Endothelial cell of umbilical vein (primary cell): ENCODE measurements around the gene AKNA. TPM values are rescaled to one million over a fixed set of nuclear protein-coding genes. Genes with fewer than 3 reads are reported as not detected.

ENCODE experiments used
- BruUV-seq: library from RNA; stranded (reverse); fragments of 400-500 nt; replicated peaks from 2 replicates; lab custom pipeline; 2021; lab: Mats Ljungman, UMichigan
- CTCF ChIA-PET: fragments of 300-600, 350-600 bp; sonication (Branson Sonifier 250); formaldehyde crosslinking; loops from one replicate; lab custom pipeline; 2021; ENCODE audit warnings: antibody characterized with exemption, inconsistent platforms; lab: Charles Lee
- POLR2A ChIA-PET: fragments of 300-600, 350-600 bp; sonication (Branson Sonifier 250); formaldehyde crosslinking; loops from one replicate; lab custom pipeline; 2021; ENCODE audit warnings: antibody characterized with exemption, inconsistent platforms; lab: Charles Lee
- DNase-seq: peaks from one replicate; pipeline ENCODE4 v3.0.0-alpha.2; 2011; ENCODE audit warnings: low read depth, low spot score
- FAIRE-seq: peaks from 2 replicates; lab custom pipeline; 2011; peaks lifted over from hg19 to GRCh38; lab: Jason Lieb, UNC
- H2AFZ ChIP-seq: 2 replicates; pipeline ENCODE4 v1.6.0; 2012; ENCODE audit warnings: low read depth, low read length, control low read depth, inconsistent platforms
- H3K27ac ChIP-seq: 2 replicates; pipeline ENCODE4 v1.5.1; 2011; ENCODE audit warnings: low read depth, mild to moderate bottlenecking, control low read depth, low read length, moderate library complexity; ENCODE audit not compliant: insufficient read depth
- H3K27me3 ChIP-seq, 2 experiments: 2 replicates each; pipeline versions ENCODE4 v1.6.0 to v1.6.1; 2011; ENCODE audit warnings: low read length in 2 of 2, mixed read lengths in 1 of 2; ENCODE audit not compliant: control insufficient read depth in 2 of 2, insufficient read depth in 2 of 2
- H3K36me3 ChIP-seq, 2 experiments: 2 replicates in 1 of 2; 3 replicates in 1 of 2; pipeline ENCODE4 v1.5.1; 2011; ENCODE audit warnings: low read length in 2 of 2, mild to moderate bottlenecking in 1 of 2, moderate library complexity in 1 of 2; ENCODE audit not compliant: control insufficient read depth in 2 of 2, insufficient read depth in 2 of 2; ENCODE audit errors: extremely low read depth in 1 of 2
- H3K4me1 ChIP-seq: 3 replicates; pipeline ENCODE4 v1.5.1; 2011; ENCODE audit warnings: mild to moderate bottlenecking, low read length; ENCODE audit not compliant: control insufficient read depth, insufficient read depth; ENCODE audit errors: extremely low read depth
- H3K4me2 ChIP-seq: 2 replicates; pipeline ENCODE4 v1.6.1; 2011; ENCODE audit warnings: low read length, control low read depth, mixed read lengths; ENCODE audit not compliant: insufficient read depth
- H3K4me3 ChIP-seq, 3 experiments: fragments of 200-600 bp in 1 of 3; sonication (generic), shearing (Covaris generic) in 1 of 3; replicated peaks in 1 of 3; 2 replicates each; pipeline ENCODE4 v1.5.1; 2011 to 2016; ENCODE audit warnings: control low read depth in 3 of 3, low read length in 3 of 3, mild to moderate bottlenecking in 2 of 3, inconsistent platforms in 1 of 3, low read depth in 1 of 3, moderate library complexity in 1 of 3; ENCODE audit not compliant: insufficient read depth in 1 of 3
- H3K79me2 ChIP-seq: 2 replicates; pipeline ENCODE4 v1.6.0; 2012; ENCODE audit warnings: low read length, inconsistent platforms; ENCODE audit not compliant: control insufficient read depth, insufficient read depth
- H3K9ac ChIP-seq: replicated peaks from 2 replicates; pipeline ENCODE3; 2011; ENCODE audit warnings: low read length, control low read depth; ENCODE audit not compliant: insufficient read depth; ENCODE audit errors: extremely low read depth
- H3K9me1 ChIP-seq: replicated peaks from 3 replicates; pipeline ENCODE4 v1.6.0; 2011; ENCODE audit warnings: mild to moderate bottlenecking, low read length; ENCODE audit not compliant: control insufficient read depth, insufficient read depth; ENCODE audit errors: extremely low read depth
- H3K9me3 ChIP-seq: replicated peaks from 2 replicates; pipeline ENCODE4 v1.5.1; 2012; ENCODE audit warnings: low read length, inconsistent platforms; ENCODE audit not compliant: control insufficient read depth, insufficient read depth
- H4K20me1 ChIP-seq: replicated peaks from 2 replicates; pipeline ENCODE3; 2011; ENCODE audit warnings: mild to moderate bottlenecking, low read length; ENCODE audit not compliant: control insufficient read depth, insufficient read depth; ENCODE audit errors: extremely low read depth
- CTCF ChIP-seq, 2 donors: IDR thresholded peaks; 1 replicate in 1 of 2; 2 replicates in 1 of 2; pipeline ENCODE4 v1.5.1; 2011; ENCODE audit warnings: low read length in 2 of 2, mild to moderate bottlenecking in 2 of 2, moderate library complexity in 2 of 2, control low read depth in 1 of 2, inconsistent platforms in 1 of 2, low read depth in 1 of 2; ENCODE audit not compliant: insufficient read depth in 1 of 2; ENCODE audit errors: extremely low read depth in 1 of 2
- EZH2 ChIP-seq: IDR thresholded peaks from 2 replicates; pipeline ENCODE4 v1.6.1; 2012; ENCODE audit warnings: borderline replicate concordance, low read depth, mild to moderate bottlenecking, moderate library complexity, low read length, inconsistent platforms; ENCODE audit not compliant: severe bottlenecking
- FOS ChIP-seq: IDR thresholded peaks from 2 replicates; pipeline ENCODE4 v1.6.1; 2011; ENCODE audit warnings: mild to moderate bottlenecking, low read length, moderate library complexity, borderline replicate concordance; ENCODE audit not compliant: insufficient read depth
- GATA2 ChIP-seq: IDR thresholded peaks from 2 replicates; pipeline ENCODE4 v1.7.0; 2011; ENCODE audit warnings: low read depth, mild to moderate bottlenecking, moderate library complexity, mixed read lengths, low read length; ENCODE audit not compliant: insufficient read length, insufficient read depth
- JUN ChIP-seq: IDR thresholded peaks from 2 replicates; pipeline ENCODE4 v1.6.1; 2011; ENCODE audit warnings: borderline replicate concordance, low read depth; ENCODE audit not compliant: insufficient read length, insufficient read depth
- MYC ChIP-seq: IDR thresholded peaks from one replicate; pipeline ENCODE4 v1.6.1; 2011; ENCODE audit warnings: mild to moderate bottlenecking, low read depth, low read length
- POLR2A ChIP-seq: IDR thresholded peaks from 2 replicates; pipeline ENCODE4 v1.6.1; 2012; ENCODE audit warnings: low read depth, mild to moderate bottlenecking, control low read depth, low read length
- POLR2AphosphoS5 ChIP-seq: IDR thresholded peaks from 2 replicates; pipeline ENCODE4 v1.6.1; 2012; ENCODE audit warnings: low read depth, mild to moderate bottlenecking, control low read depth, low read length, moderate library complexity; ENCODE audit not compliant: insufficient read depth
- dilution Hi-C: fragments of 300-500 bp; cut with MboI; formaldehyde crosslinking; loops from one replicate; pipeline ENCODE4 v1.15.0; 2019; ENCODE audit warnings: low sequenced_read_pairs; ENCODE audit not compliant: extremely low pct_ligation_motif_present
- intact Hi-C: fragments of 100-400 bp; cut with micrococcal nuclease; formaldehyde crosslinking; loops from one replicate; pipeline ENCODE4 v1.10.0; 2022
- polyA plus RNA-seq, 4 experiments: library from polyadenylated mRNA; depleted of rRNA in 3 of 4; stranded (reverse) in 3 of 4; unstranded in 1 of 4; fragments of >200 nt; gene quantifications; 2 replicates each; pipeline versions ENCODE4 v1.2.1 to v1.2.3, GENCODE V29; 2011 to 2012; ENCODE audit warnings: missing spikeins in 1 of 4
- total RNA-seq: library from RNA; stranded (reverse); gene quantifications from 2 replicates; pipeline ENCODE4 v1.2.3, GENCODE V29; 2021
- TF ChIP-seq, protein P1 (sequence below): IDR thresholded peaks from 2 replicates; pipeline ENCODE4 v1.6.1; 2011; ENCODE audit not compliant: insufficient read depth, insufficient read length

AKNA gene
- total and polyA plus RNA-seq, 2 donors (not counting 3 experiments of a cell fraction or from before 2014, with no cell fraction given): 11.3 to 22.4 TPM

GRCh38 chr9:114307899-114308267 is 79.9 kb downstream of the AKNA start:
- dilution Hi-C loops: no loop called here
- Histone ChIP-seq H3K4me2 (no peak overlapping the region), H3K79me2 (no peaks in the 10 kb centered on the region), H3K4me3 (no peak overlapping the region), H3K27me3 (no peaks in the 10 kb centered on the region), H2AFZ (no peak overlapping the region), H3K9ac (no peak overlapping the region), H3K4me1 (no peaks in the 10 kb centered on the region), H3K27ac (no peak overlapping the region), H3K9me1 (no peaks in the 10 kb centered on the region), H3K36me3 (peaks cover 0 to 7% of the 10 kb centered on the region in 2 experiments), H4K20me1 (no peaks in the 10 kb centered on the region), H3K9me3 (no peaks in the 10 kb centered on the region)
- intact Hi-C loops: no loop called here
- FAIRE-seq (no peak), DNase-seq (no peak)
- TF ChIP-seq MYC (no peak), POLR2AphosphoS5 (no peak), EZH2 (no peak), CTCF (IDR thresholded peaks at IDR 0.05; ENCODE audit: extremely low read depth in 1 of 2, insufficient read depth in 1 of 2, low read depth in 1 of 2, low read length in 2 of 2) (no peak), JUN (no peak), FOS (no peak), GATA2 (no peak), POLR2A (no peak)
- TF ChIP-seq, protein P1, sequence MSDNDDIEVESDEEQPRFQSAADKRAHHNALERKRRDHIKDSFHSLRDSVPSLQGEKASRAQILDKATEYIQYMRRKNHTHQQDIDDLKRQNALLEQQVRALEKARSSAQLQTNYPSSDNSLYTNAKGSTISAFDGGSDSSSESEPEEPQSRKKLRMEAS: no peak
- ChIA-PET CTCF (interaction anchor here (0.6 to 1.1 kb wide), 2 partner anchors 12 to 47 kb away, joined by 3 read pairs; no protein-coding TSS in a partner anchor), POLR2A (no interaction called here)
- no TSS peak for BruUV-seq
